Naive thymus-derived CD8-positive, alpha-beta T cell (primary cell): ENCODE measurements around the gene ABCC1. TPM values are rescaled to one million over a fixed set of nuclear protein-coding genes. Genes with fewer than 3 reads are reported as not detected.
"Not testable (repeated sequence)": the region's sequence is repeated elsewhere in the genome, so short reads cannot be mapped to it uniquely, and the experiment has no call there.

Source experiments
- ATAC-seq, 2 donors: fragments of 150-1000 bp; cut with Tn5 transposase in 1 of 2; sonication (Bioruptor Pico), chemical (Tn5 transposase) in 1 of 2; 1 replicate in 1 of 2; 2 replicates in 1 of 2; pipeline ENCODE4 v1.10.0; 2021; ENCODE audit warnings: mild to moderate bottlenecking in 2 of 2, moderate library complexity in 2 of 2
- POLR2A ChIA-PET: fragments of 350-600 bp; sonication (Branson Sonifier 250); formaldehyde crosslinking; loops from one replicate; lab custom pipeline; 2021; ENCODE audit warnings: antibody characterized with exemption; lab: Charles Lee
- DNase-seq, 10 donors: peaks; one replicate each; pipeline versions ENCODE4 v3.0.0 to v3.0.0-alpha.2; 2020 to 2022
- H3K27ac Mint-ChIP-seq, 10 donors: one replicate each; pipeline ENCODE4 v1.8.0; 2020 to 2022; ENCODE audit warnings: mild to moderate bottlenecking in 10 of 10, mixed read lengths in 10 of 10, moderate library complexity in 4 of 10, inconsistent platforms in 1 of 10
- H3K27me3 Mint-ChIP-seq, 5 donors: one replicate each; pipeline ENCODE4 v1.8.0; 2021 to 2022; ENCODE audit warnings: mixed read lengths in 5 of 5
- H3K36me3 Mint-ChIP-seq, 3 donors: one replicate each; pipeline ENCODE4 v1.8.0; 2020 to 2022; ENCODE audit warnings: mixed read lengths in 3 of 3, mild to moderate bottlenecking in 2 of 3, inconsistent platforms in 1 of 3
- H3K4me1 Mint-ChIP-seq, 4 donors: one replicate each; pipeline ENCODE4 v1.8.0; 2021 to 2022; ENCODE audit warnings: mixed read lengths in 4 of 4
- H3K4me3 Mint-ChIP-seq, 10 donors: one replicate each; pipeline ENCODE4 v1.8.0; 2020 to 2022; ENCODE audit warnings: mild to moderate bottlenecking in 10 of 10, mixed read lengths in 10 of 10, moderate library complexity in 6 of 10, inconsistent platforms in 1 of 10
- H3K9me3 Mint-ChIP-seq, 9 donors: one replicate each; pipeline ENCODE4 v1.8.0; 2020 to 2022; ENCODE audit warnings: mixed read lengths in 9 of 9, mild to moderate bottlenecking in 3 of 9, inconsistent platforms in 1 of 9, moderate library complexity in 1 of 9
- polyA plus RNA-seq, 3 donors: library from polyadenylated mRNA; unstranded; fragments of 300-500 nt; fragmentation: Illumina TruSeq; gene quantifications; one replicate each; pipeline ENCODE4 v1.2.3, GENCODE V29; 2021
- total RNA-seq, 8 experiments: library from RNA in 2 of 8; stranded (reverse) in 2 of 8; gene quantifications; one replicate each; pipeline ENCODE4 v1.2.3 and lab custom pipeline; 2021 to 2026

Gene ABCC1
- total and polyA plus RNA-seq, 5 experiments from 2014 or later: 3.7 to 68.6 (median 9.0) TPM

DNA sequence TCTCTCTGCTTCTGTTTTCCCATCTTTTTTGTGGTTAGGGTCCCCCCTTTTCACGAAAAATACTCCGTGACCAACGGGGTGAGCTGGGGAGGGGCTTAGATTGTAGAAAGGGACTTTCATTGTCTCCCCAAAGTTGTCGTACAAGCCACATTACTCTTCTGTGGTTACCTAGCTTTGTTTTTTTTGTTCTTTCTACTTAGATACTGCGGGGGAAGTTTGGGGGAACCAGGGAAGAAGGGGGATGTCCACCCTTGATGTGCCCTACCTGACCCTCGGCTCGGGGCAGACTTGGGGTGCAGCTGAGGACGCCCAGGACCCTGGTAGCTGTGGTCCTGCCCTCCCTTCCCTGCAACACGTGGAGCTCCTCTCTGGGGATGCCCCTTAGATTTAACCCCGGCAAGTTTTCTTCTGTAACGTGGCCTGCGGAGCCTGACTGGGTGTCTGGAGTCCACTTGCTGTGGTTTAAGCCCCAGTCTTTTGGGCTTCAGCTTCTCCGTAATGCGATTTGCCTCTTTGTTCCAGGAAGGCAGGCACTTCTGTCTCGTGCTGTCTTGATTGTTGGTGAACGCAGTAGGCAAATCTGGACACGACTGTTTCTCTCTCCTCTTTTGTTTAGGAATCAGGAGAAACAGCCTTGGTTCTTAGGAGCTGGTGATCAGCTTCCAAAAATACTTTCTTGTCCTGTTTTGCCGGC, 892 bp downstream of the ABCC1 start:
- H3K36me3 Mint-ChIP-seq: peaks cover 0 to 3% (median 0%) of the 10 kb centered on the region in 3 donors

DNA sequence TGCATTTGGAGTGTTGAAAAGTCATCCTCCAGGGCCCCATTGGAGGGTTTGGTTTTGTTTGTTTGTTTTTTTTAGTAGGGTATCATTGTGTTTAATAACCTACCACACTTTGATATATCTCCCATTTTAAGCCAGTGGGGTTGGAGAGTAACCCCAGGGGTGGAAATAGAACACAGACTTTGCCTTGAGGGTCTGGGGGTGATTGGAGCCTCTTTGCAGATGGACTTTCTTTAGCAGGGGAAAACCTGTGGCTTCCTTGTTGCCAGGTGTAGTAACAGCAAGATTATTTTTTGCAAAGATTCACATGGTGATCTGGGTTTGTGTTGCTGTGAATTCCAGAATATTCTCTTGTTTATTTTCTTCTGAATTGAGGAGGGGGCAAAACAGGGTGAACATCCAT, 1.5 kb downstream of the ABCC1 start:
- no peak for ATAC-seq
- POLR2A ChIA-PET: interaction anchor here (0.5 to 1.5 kb wide), 7 partner anchors 9 to 1226 kb away, joined by 3 to 17 read pairs (median 7); partner anchors contain the start of gene CEP20
- Mint-ChIP-seq H3K9me3 (no peaks in the 10 kb centered on the region), H3K27ac (peak overlapping the region; percentile 91 to 99 (median 98)), H3K4me3 (peak overlapping the region; percentile 88 to 98 (median 94)), H3K36me3 (peaks cover 0 to 6% (median 0%) of the 10 kb centered on the region in 3 donors), H3K27me3 (no peaks in the 10 kb centered on the region), H3K4me1 (peaks cover 30 to 62% (median 56%) of the 10 kb centered on the region in 4 donors)
- DNase-seq: no peak

More for the DNA sequence above, 892 bp downstream of the ABCC1 start:
- Mint-ChIP-seq H3K27ac (peak overlapping the region; percentile 91 to 99 (median 98)), H3K4me1 (peaks cover 25 to 57% (median 50%) of the 10 kb centered on the region in 4 donors), H3K4me3 (peak overlapping the region; percentile 88 to 98 (median 94)), H3K27me3 (no peaks in the 10 kb centered on the region), H3K9me3 (no peaks in the 10 kb centered on the region)
- POLR2A ChIA-PET: interaction anchor here (0.5 to 1.5 kb wide), 5 partner anchors 9 to 144 kb away, joined by 3 to 17 read pairs (median 9); partner anchors contain the start of gene CEP20
- ATAC-seq (peak; percentile 61 to 73), DNase-seq (peak; percentile 21 to 73 (median 66))

- H3K4me1 Mint-ChIP-seq: peaks cover 35 to 72% (median 64%) of the 10 kb centered on the region in 4 donors
- POLR2A ChIA-PET: interaction anchor here (1.1 kb wide), 1 partner anchor 8 kb away, joined by 4 read pairs; no protein-coding TSS in a partner anchor
- H3K36me3 Mint-ChIP-seq: peaks cover 0 to 6% (median 0%) of the 10 kb centered on the region in 3 donors
- H3K9me3 Mint-ChIP-seq: no peaks in the 10 kb centered on the region
- ATAC-seq: no peak
- peak overlapping the region; percentile 67 to 99 (median 74) for H3K27ac Mint-ChIP-seq
- H3K4me3 Mint-ChIP-seq: peak overlapping the region in 9 of 10 donors; percentile 40 to 98 (median 88)
- no peak for DNase-seq
- H3K27me3 Mint-ChIP-seq: no peaks in the 10 kb centered on the region
Measured at GRCh38 chr16:15951852-15952251, 2.4 kb downstream of the ABCC1 start.

- no peaks in the 10 kb centered on the region for H3K27me3 Mint-ChIP-seq
- H3K27ac Mint-ChIP-seq: peak overlapping the region; percentile 29 to 99 (median 77)
- peaks cover 0 to 6% (median 0%) of the 10 kb centered on the region in 3 donors for H3K36me3 Mint-ChIP-seq
- POLR2A ChIA-PET: interaction anchor here (1.1 kb wide), 1 partner anchor 8 kb away, joined by 4 read pairs; no protein-coding TSS in a partner anchor
- no peaks in the 10 kb centered on the region for H3K9me3 Mint-ChIP-seq
- H3K4me1 Mint-ChIP-seq: peaks cover 36 to 76% (median 68%) of the 10 kb centered on the region in 4 donors
- ATAC-seq (no peak), DNase-seq (no peak)
- H3K4me3 Mint-ChIP-seq: peak overlapping the region in 9 of 10 donors; percentile 24 to 98 (median 88)
Measured at GRCh38 chr16:15952265-15952711, 2.9 kb downstream of the ABCC1 start.

GRCh38 chr16:15953477-15953876, 4.1 kb downstream of the ABCC1 start:
- H3K27me3 Mint-ChIP-seq: no peaks in the 10 kb centered on the region
- peak overlapping the region; percentile 44 to 94 (median 72) for H3K27ac Mint-ChIP-seq
- peaks cover 0 to 6% (median 0%) of the 10 kb centered on the region in 3 donors for H3K36me3 Mint-ChIP-seq
- peaks cover 36 to 82% (median 75%) of the 10 kb centered on the region in 4 donors for H3K4me1 Mint-ChIP-seq
- DNase-seq (no peak), ATAC-seq (no peak)
- POLR2A ChIA-PET: no interaction called here
- H3K9me3 Mint-ChIP-seq: no peaks in the 10 kb centered on the region
- H3K4me3 Mint-ChIP-seq: peak overlapping the region in 3 of 10 donors; percentile 15 to 33 (median 20)

- POLR2A ChIA-PET: no interaction called here
- no peaks in the 10 kb centered on the region for H3K27me3 Mint-ChIP-seq
- H3K36me3 Mint-ChIP-seq: peaks cover 0 to 6% (median 0%) of the 10 kb centered on the region in 3 donors
- DNase-seq (no peak), ATAC-seq (no peak)
- peak overlapping the region in 8 of 10 donors; percentile 44 to 94 (median 81) for H3K27ac Mint-ChIP-seq
- H3K9me3 Mint-ChIP-seq: no peaks in the 10 kb centered on the region
- H3K4me1 Mint-ChIP-seq: peaks cover 37 to 83% (median 75%) of the 10 kb centered on the region in 4 donors
- peak overlapping the region in 2 of 10 donors; percentile 24 to 41 for H3K4me3 Mint-ChIP-seq
Measured at GRCh38 chr16:15953929-15954813, 4.8 kb downstream of the ABCC1 start.

DNA sequence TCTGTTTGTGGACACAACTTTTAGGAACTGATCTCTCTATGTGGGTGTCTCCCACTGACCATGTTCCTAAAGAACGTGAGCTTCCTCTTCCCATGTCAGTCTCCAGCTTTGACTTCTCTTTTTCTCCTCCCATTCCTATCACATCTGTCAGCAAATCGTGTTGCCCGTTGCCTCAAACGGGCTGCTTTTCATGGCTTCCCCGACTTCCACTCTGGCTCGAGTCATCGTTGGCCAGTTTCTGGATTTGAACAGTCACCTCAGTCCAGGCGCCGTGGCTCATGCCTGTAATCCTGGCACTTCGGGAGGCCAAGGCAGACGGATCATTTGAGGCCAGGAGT, 5.4 kb downstream of the ABCC1 start:
- Mint-ChIP-seq H3K27me3 (no peaks in the 10 kb centered on the region), H3K4me3 (peak overlapping the region in 3 of 10 donors; percentile 24 to 44 (median 41)), H3K27ac (peak overlapping the region; percentile 9 to 94 (median 74)), H3K4me1 (peaks cover 39 to 89% (median 82%) of the 10 kb centered on the region in 4 donors), H3K36me3 (peaks cover 0 to 6% (median 0%) of the 10 kb centered on the region in 3 donors), H3K9me3 (no peaks in the 10 kb centered on the region)
- POLR2A ChIA-PET: no interaction called here
- ATAC-seq (no peak), DNase-seq (no peak)

DNA sequence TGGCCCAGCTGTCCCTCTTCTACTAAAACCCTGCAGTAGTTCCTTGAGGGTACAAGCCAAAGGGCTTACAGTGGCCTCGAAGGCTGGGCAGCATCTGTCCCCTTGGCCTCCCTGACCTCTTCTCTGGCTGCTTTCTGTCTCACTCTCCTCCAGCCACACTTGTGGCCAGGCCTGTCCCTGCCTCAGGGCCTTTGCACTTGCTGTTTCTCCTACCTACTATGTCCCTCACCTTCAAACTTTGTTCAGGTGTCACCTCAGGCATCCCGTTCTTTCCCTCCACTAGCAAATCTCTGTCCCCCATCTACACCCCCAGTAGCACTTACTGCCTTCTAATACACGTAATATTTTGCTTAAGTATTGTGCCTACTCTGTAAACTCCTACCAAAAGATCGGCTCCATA, 6.0 kb downstream of the ABCC1 start:
- ATAC-seq (no peak), DNase-seq (no peak)
- POLR2A ChIA-PET: no interaction called here
- H3K27ac Mint-ChIP-seq: peak overlapping the region; percentile 52 to 94 (median 84)
- H3K4me1 Mint-ChIP-seq: peaks cover 38 to 91% (median 83%) of the 10 kb centered on the region in 4 donors
- H3K9me3 Mint-ChIP-seq: no peaks in the 10 kb centered on the region
- H3K4me3 Mint-ChIP-seq: peak overlapping the region in 1 of 10 donors; percentile 5
- peaks cover 0 to 6% (median 0%) of the 10 kb centered on the region in 3 donors for H3K36me3 Mint-ChIP-seq
- no peaks in the 10 kb centered on the region for H3K27me3 Mint-ChIP-seq

DNA sequence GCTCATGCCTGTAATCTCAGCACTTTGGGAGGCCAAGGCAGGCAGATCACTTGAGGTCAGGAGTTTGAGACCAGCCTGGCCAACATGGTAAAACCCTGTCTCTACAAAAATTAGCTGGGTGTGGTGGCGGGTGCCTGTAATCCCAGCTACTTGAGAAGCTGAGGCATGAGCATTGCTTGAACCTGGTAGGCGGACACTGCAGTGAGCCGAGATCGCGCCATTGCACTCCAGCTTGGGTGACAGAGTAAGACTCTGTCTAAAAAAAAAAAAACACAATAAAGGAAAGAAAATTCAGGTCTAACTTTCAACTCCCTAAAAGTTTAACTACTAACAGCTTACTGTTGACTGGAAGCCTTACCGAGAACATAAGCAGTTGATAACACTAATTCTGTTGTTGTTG, 6.7 kb downstream of the ABCC1 start:
- not testable (repeated sequence) for H3K36me3 Mint-ChIP-seq, H3K9me3 Mint-ChIP-seq, H3K27me3 Mint-ChIP-seq
- DNase-seq: peak in 3 of 10 donors; percentile 16 to 34 (median 23)
- POLR2A ChIA-PET: interaction anchor here (0.7 kb wide), 1 partner anchor 9 kb away, joined by 3 read pairs; no protein-coding TSS in a partner anchor
- Mint-ChIP-seq H3K4me3 (peak overlapping the region in 7 of 10 donors; percentile 9 to 61 (median 43)), H3K27ac (peak overlapping the region; percentile 52 to 94 (median 84)), H3K4me1 (peaks cover 35 to 91% (median 84%) of the 10 kb centered on the region in 4 donors)
- ATAC-seq: peak; percentile 13 to 39

GRCh38 chr16:15958703-15959348, 9.4 kb downstream of the ABCC1 start:
- peak in 1 of 10 donors; percentile 5 for DNase-seq
- Mint-ChIP-seq H3K4me3 (peak overlapping the region in 4 of 10 donors; percentile 11 to 30 (median 25)), H3K27me3 (no peaks in the 10 kb centered on the region), H3K4me1 (peaks cover 40 to 88% (median 87%) of the 10 kb centered on the region in 4 donors), H3K36me3 (peaks cover 0 to 9% (median 3%) of the 10 kb centered on the region in 3 donors), H3K9me3 (peaks cover 0 to 10% (median 2%) of the 10 kb centered on the region in 9 donors), H3K27ac (peak overlapping the region; percentile 91 to 99 (median 97))
- ATAC-seq: no peak
- POLR2A ChIA-PET: interaction anchor here (0.5 to 2.9 kb wide), 4 partner anchors 8 to 147 kb away, joined by 3 to 17 read pairs (median 5); no protein-coding TSS in a partner anchor

GRCh38 chr16:15960124-15960971, 10.9 kb downstream of the ABCC1 start:
- Mint-ChIP-seq H3K27me3 (no peaks in the 10 kb centered on the region), H3K4me3 (peak overlapping the region; percentile 78 to 93 (median 86)), H3K4me1 (peaks cover 42 to 87% (median 86%) of the 10 kb centered on the region in 4 donors), H3K27ac (peak overlapping the region; percentile 91 to 99 (median 97)), H3K36me3 (peaks cover 0 to 9% (median 2%) of the 10 kb centered on the region in 3 donors), H3K9me3 (peaks cover 0 to 10% (median 2%) of the 10 kb centered on the region in 9 donors)
- ATAC-seq (no peak), DNase-seq (no peak)
- POLR2A ChIA-PET: interaction anchor here (0.6 to 2.9 kb wide), 5 partner anchors 9 to 58 kb away, joined by 3 to 17 read pairs (median 4); no protein-coding TSS in a partner anchor
